GM19099 (cell line): ENCODE results near the gene ATP5MC3.

Experiments
- POLR2A ChIP-seq: IDR thresholded peaks from 3 replicates; pipeline ENCODE4 v1.6.1; 2011; ENCODE audit warnings: low read depth; ENCODE audit not compliant: insufficient read length; ENCODE audit errors: extremely low read depth

The ATP5MC3 gene

DNA sequence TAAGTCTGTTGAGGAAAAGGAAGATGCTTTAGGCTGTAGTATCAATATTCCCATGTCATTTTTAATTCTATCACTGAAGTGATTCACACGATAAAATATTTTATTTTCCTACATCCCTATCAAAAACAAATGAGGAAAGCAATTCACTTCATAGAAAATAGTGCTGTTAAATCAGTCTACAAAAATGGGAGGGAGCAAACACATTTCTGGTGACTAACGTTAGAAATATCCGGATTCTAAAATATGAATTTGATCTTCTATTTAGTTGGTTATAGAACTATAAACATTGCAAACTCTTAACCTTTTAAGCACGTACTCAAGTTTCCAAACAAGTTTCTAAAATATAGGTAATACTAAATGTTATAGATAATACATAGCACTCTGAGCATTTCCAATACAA lies 34.3 kb downstream of the ATP5MC3 start:
- TF ChIP-seq POLR2A, result no peak

DNA sequence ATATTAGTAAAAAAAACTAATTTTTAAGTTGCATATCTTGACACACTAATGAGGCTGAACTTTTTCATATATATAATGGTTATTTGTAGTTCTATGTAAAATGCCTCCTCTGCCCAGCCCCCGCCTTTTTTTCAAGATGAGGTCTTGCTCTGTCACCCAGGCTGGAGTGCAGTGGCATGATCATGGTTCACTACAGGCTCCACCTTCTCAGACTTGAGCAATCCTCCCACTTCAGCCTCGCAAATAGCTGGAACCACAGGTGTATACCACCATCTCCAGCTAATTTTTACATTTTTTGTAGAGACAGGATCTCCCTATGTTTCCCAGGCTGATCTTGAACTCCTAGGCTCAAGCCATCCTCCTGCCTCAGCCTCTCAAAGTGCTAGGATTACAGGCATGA lies 37.8 kb downstream of the ATP5MC3 start:
- TF ChIP-seq POLR2A, result no peak

DNA sequence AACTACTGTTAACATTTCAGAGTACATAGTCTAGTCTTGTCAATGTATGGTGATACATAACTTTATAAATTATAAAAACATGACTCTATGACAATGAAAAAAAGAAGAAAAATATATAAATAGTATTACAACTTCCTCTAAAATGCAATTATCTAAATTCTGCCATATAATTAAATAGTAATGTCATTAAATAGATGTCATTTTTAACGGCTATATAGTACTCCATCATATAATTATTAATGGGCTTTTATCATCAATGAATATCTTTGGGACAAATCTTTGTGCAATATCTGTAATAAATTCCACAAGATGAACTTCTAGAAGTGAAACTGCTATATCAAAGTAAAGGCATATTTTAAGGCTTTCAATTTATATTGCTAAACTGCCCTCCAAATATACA lies 38.3 kb downstream of the ATP5MC3 start:
- no peak for TF ChIP-seq POLR2A

DNA sequence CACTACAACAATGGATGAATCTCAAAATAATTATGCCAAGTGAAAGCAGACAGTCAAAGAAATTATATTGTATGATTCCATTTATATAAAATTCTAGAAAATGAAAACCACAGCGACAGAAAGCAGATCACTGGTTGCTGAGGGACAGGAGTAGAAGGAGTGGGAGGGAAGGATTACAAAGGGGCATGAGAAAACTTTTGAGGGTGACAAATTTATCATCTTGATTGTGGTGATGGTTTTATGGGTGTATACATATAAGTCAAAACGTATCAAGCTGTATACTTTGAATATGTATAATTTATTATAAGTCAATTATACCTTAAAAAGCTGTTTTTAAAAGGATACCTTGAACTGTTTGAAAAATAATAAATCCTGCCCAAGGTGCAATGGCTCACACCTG lies 41.2 kb downstream of the ATP5MC3 start:
- no peak for TF ChIP-seq POLR2A

DNA sequence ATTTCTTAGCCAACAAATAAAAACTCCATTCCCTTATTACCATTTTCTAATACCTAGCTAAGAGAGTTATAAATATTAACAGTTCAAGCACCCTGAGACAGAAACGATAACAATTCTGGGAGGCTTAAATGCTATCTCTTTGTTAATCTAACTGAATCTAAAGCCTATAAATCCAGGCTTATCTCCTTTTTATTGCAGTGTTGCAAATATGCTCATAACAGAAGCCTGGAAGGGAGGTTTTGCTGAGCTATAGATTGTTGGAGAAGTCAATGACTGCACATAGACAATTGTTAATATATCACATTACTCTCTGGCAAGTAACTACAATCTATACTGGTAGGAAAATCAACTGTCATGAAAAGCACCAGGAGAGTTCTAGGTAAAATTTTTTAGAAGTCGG lies 43.7 kb downstream of the ATP5MC3 start:
- no peak for TF ChIP-seq POLR2A

DNA sequence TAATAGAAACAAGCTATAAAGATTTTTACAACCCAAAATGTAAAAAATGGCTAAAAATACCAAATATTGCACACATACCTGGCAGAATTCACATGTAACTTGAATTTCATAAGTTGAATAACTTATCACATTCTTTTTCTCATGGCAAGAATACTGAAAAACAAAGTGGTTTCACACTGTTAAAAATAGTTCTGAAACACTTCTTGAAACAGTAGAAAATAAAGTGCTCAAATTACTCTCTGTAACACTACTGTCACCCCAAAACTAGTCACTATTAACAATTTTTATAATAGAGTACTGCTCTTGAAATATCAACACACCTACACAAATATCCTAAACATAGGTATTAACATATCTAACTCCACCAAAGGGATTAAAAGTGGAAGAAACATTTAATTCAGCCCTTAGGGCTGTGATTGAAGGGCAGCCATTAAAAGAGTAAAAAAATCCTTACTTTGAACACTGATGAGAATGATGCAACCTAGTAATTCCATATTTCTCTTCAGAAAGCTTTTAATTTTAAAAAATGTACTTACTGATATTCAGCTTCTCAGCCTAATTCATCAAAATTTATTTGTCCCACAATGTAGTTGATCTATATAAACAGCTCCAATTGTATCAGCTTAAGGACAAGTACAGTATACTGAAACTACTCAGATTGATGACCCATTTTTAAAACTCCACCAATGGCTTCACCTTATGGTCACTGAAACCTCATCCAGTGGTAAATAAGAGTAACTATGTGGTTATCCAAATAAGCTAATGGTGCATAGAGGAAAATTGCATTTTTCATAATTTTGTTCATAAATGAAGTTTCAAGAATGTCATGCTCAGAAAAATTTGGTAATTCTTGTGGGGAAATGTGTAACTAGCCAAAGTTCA lies 44.9 kb downstream of the ATP5MC3 start:
- no peak for TF ChIP-seq POLR2A

DNA sequence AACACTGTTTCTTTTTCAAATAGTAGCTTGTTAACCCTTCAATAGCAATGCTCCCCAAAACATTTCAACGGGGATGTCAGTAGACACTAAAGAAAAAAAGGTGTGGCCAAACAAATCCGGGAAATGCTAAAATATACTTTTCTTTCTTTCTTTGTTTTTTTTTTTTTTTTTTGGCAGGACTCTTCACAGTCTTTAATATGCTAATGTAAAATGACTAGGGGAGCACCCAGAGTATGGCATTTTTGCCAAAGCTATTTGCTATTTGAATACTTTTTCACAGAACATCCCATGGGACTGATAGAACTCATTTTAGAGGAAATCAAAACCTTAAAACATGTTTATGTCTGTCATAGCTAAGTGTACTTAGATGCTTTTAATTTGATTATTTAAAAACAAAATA lies 45.6 kb downstream of the ATP5MC3 start:
- no peak for TF ChIP-seq POLR2A

DNA sequence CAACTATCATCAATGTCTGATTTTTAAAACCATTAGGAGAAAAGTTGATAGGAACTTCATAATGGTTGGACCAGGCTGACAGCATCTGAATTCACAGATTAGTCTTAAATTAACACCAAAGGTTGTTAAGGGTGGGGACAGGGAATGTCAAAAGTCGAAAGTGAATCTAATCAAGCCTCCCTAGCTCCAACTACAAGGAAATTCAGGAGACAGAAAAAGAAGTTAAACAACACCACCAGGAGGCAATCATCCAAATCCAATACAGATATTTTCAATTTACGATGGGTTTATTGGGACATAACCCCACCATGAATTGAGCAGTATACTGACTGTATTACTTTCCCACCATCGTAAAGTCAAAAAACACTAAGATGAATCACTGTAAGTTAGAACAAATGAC lies 46.3 kb downstream of the ATP5MC3 start:
- TF ChIP-seq POLR2A, result no peak

DNA sequence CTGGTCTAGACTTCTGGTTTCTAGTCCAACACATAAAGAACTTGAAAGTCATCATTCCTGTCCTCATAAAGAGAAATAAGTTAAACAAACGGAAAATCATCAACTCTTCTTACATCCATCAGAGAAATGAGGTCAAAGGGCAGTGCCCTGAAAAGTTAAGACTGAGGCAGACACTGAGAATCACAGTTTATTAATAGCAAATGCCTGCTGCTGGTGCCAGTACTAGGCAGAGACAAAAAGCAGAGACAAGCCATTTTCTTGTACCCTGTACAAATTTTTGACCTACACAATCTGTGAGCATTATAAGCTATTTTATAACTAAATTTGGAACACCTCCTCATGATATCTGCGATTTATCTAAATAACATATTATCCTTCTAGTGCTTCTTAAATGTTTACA lies 50.3 kb downstream of the ATP5MC3 start:
- TF ChIP-seq POLR2A, result no peak

DNA sequence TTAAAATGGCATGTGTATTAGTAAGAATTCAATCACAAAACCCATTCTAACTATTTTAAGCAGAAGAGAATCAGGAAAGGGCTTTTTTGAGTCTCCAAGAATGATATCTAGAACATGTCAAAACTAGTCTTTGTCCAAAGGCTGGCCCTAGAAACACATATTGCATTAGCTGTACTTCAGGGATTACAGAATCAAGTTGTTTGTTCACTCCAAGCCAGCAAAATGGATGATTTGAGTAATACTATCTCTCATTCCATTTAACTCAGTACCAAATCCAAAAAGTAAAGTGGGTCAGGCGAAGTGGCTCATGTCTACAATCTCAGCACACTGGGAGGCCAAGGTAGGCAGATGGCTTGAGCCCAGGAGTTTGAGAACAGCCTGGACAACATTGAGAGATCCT lies 54.8 kb downstream of the ATP5MC3 start:
- no peak for TF ChIP-seq POLR2A
